Lung (tissue), 12 donors: ENCODE data around the gene SSH3. TPM values are rescaled to one million over a fixed set of nuclear protein-coding genes. Genes with fewer than 3 reads are reported as not detected.

ENCODE experiments used
- ATAC-seq: fragments of 200-7000 bp; cut with Tn5 transposase; one replicate; pipeline ENCODE4 v1.9.1; 2020; ENCODE audit warnings: moderate number of reproducible peaks; ENCODE audit not compliant: insufficient read depth, low FRiP score
- DNase-seq, 3 donors: peaks; one replicate each; pipeline ENCODE4 v3.0.0-alpha.2; 2013 to 2017
- H3K27ac ChIP-seq, 2 donors: one replicate each; pipeline ENCODE4 v1.5.1; 2013; ENCODE audit warnings: mild to moderate bottlenecking in 2 of 2, moderate library complexity in 2 of 2, control low read depth in 1 of 2, inconsistent platforms in 1 of 2, low read depth in 1 of 2, low read length in 1 of 2
- H3K27me3 ChIP-seq, 3 donors: one replicate each; pipeline ENCODE4 v1.5.1; 2013; ENCODE audit warnings: low read length in 2 of 3; ENCODE audit not compliant: control insufficient read depth in 3 of 3, insufficient read depth in 3 of 3
- H3K36me3 ChIP-seq, 4 donors: one replicate each; pipeline ENCODE4 v1.5.1; 2013; ENCODE audit warnings: low read length in 4 of 4, mild to moderate bottlenecking in 1 of 4, moderate library complexity in 1 of 4; ENCODE audit not compliant: control insufficient read depth in 4 of 4, insufficient read depth in 4 of 4
- H3K4me1 ChIP-seq, 5 donors: one replicate each; pipeline ENCODE4 v1.5.1; 2013; ENCODE audit warnings: low read length in 5 of 5, mild to moderate bottlenecking in 2 of 5, moderate library complexity in 1 of 5; ENCODE audit not compliant: control insufficient read depth in 5 of 5, insufficient read depth in 5 of 5
- H3K4me3 ChIP-seq: one replicate; pipeline ENCODE4 v1.5.1; 2013; ENCODE audit warnings: mild to moderate bottlenecking, control low read depth, moderate library complexity
- H3K9ac ChIP-seq, 2 donors: one replicate each; pipeline ENCODE4 v1.5.1; 2013; ENCODE audit warnings: low read length in 2 of 2, control low read depth in 1 of 2; ENCODE audit not compliant: insufficient read depth in 1 of 2
- H3K9me3 ChIP-seq, 4 donors: one replicate each; pipeline ENCODE4 v1.5.1; 2013; ENCODE audit warnings: low read length in 3 of 4, mild to moderate bottlenecking in 1 of 4, moderate library complexity in 1 of 4; ENCODE audit not compliant: control insufficient read depth in 4 of 4, insufficient read depth in 3 of 4
- CTCF ChIP-seq: IDR thresholded peaks from 2 replicates; pipeline ENCODE4 v1.5.1; 2012; ENCODE audit warnings: mild to moderate bottlenecking; ENCODE audit errors: control extremely low read depth, extremely low read depth
- WGBS, 2 donors: extraction: QIAGEN DNeasy Blood & Tissue Kit; methylation state at CpG; one replicate each; pipeline ENCODE4 v1.1.7; 2013; 5-methylcytosine and 5-hydroxymethylcytosine counted together
- polyA plus RNA-seq, 2 donors: library from polyadenylated mRNA; stranded (reverse); fragments of 200-250 nt; gene quantifications; one replicate each; pipeline ENCODE4 v1.2.1, GENCODE V29; 2013
- total RNA-seq, 2 donors: library from RNA; depleted of rRNA in 1 of 2; stranded (reverse); fragments of >200 nt in 1 of 2; gene quantifications; one replicate each; pipeline ENCODE4 v1.2.1, GENCODE V29; 2014 to 2021
- donor health status: control.
- donor health status: control.
- donor health status: Bipolar disorder and iron deficiency.
- donor health status: healthy.
- donor health status: DM: yes; HTN: yes; CAD: no.

Gene SSH3
- total and polyA plus RNA-seq, 4 donors = 19.0 to 42.7 (median 27.2) TPM

DNA sequence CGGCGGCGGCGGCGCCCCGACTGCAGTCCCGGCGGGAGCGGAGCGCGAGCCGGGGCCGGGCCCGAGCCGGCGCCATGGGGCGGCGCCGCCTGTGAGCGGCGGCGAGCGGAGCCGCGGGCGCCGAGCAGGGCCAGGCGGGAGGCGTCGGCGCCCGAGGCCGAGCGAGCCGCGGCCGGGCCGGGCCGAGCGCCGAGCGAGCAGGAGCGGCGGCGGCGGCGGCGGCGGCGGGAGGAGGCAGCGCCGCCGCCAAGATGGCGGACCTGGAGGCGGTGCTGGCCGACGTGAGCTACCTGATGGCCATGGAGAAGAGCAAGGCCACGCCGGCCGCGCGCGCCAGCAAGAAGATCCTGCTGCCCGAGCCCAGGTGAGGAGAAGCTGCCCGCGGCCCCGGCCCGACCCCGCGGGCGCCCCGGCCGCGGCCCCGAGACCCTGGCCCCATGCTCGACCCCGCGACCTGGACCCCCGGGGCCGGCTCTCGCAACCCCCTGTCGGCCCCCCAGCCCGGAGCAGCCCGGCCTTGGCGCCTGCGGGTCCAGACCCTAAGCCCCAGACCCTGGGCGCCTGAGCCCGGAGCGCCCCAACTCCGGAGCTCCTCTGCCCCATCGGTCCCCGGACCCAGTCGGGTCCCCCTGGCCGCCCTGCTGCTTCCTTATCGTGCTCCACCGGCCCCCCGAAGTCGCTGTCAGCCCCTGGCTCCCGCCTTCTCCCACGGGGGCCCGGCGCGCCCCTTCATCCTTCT lies 36.7 kb upstream of the SSH3 start, which contains the start of gene GRK2:
TSS of gene GRK2 (plus strand) at position 25 of the 739 bp plus-strand sequence. CDS start at position 252, 227 bp downstream.
- DNase-seq (peak in 2 of 3 donors; percentile 42 to 47), ATAC-seq (no peak)
- Histone ChIP-seq H3K4me3 (peak within 1 kb of the TSS; percentile 78), H3K27ac (peak within 1 kb of the TSS; percentile 76 to 83), H3K9ac (peak within 1 kb of the TSS in 1 of 2 donors; percentile 30), H3K4me1 (peaks cover 9 to 55% (median 36%) of the 10 kb centered on the region in 5 donors), H3K27me3 (no peaks in the 10 kb centered on the region), H3K9me3 (no peaks in the 10 kb centered on the region), H3K36me3 (peaks cover 0 to 7% (median 2%) of the 10 kb centered on the region in 4 donors)
- 0 to 1% methylated on average over 61 to 103 of the region's 103 CpGs for WGBS, 2 donors
- TF ChIP-seq CTCF = no peak

DNA sequence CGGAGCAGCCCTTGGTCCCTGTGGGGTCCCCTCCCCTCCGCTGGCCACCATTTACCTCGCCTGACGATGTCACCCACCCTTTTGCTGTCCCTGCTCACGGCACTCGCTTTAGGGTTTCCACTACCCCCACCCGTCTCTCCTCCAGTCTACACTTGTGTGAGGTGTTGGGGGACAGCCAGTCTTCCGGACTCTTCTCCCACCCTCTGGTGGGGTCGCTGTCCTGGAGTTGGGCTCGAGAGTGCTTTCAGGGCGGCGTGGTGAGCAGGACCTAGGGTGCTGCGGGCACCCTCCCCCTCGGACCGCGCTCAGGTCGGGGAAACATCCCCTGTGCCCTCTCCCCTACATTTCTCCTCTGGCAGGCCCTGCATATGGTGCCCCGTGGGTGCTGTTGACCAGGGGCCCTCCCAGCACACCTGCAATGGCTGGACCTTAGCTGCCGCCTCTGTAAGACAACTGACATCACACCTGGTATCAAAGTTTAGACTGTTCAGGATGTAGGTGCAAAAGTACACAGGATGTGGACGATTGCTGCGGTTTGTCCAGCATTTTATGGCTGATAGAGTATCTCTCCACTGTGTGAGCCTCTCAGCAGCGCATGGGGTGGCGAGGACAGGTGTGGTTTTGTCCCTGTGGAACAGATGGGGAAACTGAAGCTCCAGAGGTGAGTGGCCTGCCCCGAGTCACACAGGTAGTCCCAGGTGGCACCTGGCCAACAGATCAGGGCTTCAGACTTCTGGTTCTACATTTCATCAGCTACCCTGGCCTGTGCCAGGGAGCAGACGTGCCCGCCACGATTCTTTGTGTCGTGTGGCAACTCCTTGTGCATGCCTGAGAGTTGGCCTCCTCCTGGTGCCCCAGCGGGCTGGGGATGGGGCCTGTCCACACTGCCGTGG lies 35.9 kb upstream of the SSH3 start:
- 6 to 8% methylated on average over 30 of the region's 30 CpGs for WGBS, 2 donors
- Histone ChIP-seq H3K27ac (peak overlapping the region; percentile 76 to 83), H3K4me1 (peaks cover 9 to 62% (median 41%) of the 10 kb centered on the region in 5 donors), H3K4me3 (peak overlapping the region; percentile 78), H3K9ac (peak overlapping the region in 1 of 2 donors; percentile 30), H3K27me3 (no peaks in the 10 kb centered on the region), H3K9me3 (no peaks in the 10 kb centered on the region), H3K36me3 (peaks cover 0 to 12% (median 4%) of the 10 kb centered on the region in 4 donors)
- TF ChIP-seq CTCF = no peak
- ATAC-seq (no peak), DNase-seq (no peak)

- Histone ChIP-seq H3K9ac (peak overlapping the region in 1 of 2 donors; percentile 30), H3K9me3 (no peaks in the 10 kb centered on the region), H3K27me3 (no peaks in the 10 kb centered on the region), H3K4me3 (peak overlapping the region; percentile 10), H3K27ac (peak overlapping the region in 1 of 2 donors; percentile 83), H3K36me3 (peaks cover 0 to 12% (median 4%) of the 10 kb centered on the region in 4 donors), H3K4me1 (peaks cover 14 to 66% (median 41%) of the 10 kb centered on the region in 5 donors)
- no peak for ATAC-seq
- WGBS, 2 donors = 22 to 48% methylated on average over 21 of the region's 21 CpGs
- no peak for TF ChIP-seq CTCF
- DNase-seq = no peak
Observed at GRCh38 chr11:67268081-67268961, 35.0 kb upstream of the SSH3 start.
